HG03135 (cell line): Measurements from ENCODE around the gene MRPS15.

Source experiments
- ATAC-seq: cut with Tn5 transposase; IDR thresholded peaks from one replicate; pipeline ENCODE4 v1.9.1; 2021; ENCODE audit warnings: mild to moderate bottlenecking, moderate library complexity; ENCODE audit not compliant: unreplicated experiment

MRPS15 gene

DNA sequence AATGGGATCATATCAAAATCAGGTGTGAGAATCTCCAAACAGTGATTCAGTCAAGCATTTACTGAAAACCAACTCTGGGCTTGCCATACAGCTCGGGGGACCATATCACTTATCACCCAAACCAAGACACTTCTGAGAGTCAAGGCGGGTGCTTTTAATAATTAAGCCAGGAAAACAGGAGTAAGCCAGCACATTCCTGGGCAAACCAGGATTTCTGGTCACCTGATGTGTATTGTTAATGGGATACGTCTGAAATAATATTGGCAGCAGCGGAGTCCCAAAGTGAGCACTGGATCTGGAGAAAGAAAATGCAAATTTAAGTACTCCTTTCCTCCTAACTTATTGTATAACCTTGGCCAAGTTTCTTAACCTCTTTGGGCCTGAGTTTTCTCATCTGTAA lies 31.6 kb downstream of the MRPS15 start:
- no peak for ATAC-seq

DNA sequence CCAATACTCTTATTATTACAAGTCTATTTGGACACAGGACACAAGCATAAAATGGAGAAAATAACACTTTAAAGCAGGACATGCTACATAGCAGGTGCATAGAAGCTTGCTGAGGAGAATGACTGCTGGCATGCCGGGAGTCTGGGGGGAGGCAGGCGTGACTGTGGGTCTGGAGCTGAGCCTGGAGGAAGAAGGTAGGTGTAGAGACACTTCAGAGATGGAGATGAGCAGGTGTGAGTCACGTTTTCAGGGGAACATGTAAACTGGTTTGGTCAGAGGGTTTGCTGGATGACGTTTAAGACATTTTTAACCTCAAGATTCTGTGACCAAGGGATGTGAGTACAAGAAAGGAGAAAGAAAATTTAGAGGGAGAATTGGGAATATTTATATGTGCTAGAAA lies 38.4 kb downstream of the MRPS15 start:
- no peak for ATAC-seq

DNA sequence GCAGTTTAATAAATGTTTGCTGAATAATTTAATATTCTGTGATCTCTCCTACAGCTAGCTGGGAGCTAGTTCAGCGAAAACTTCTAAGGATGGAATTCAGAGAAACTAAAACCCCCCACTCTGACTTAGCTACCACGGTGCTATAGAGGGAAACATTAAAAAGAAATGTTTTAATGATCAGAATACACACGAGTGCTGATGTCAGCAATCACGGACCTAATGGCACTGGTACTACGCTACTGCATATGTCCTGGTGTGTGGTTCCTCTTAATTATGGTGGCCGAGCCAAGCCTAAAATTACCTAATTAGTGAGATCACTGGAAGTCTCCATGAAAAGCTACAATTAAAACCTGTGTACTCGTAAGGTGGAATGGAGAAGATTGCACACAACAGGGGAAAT lies 42.5 kb downstream of the MRPS15 start:
- no peak for ATAC-seq

DNA sequence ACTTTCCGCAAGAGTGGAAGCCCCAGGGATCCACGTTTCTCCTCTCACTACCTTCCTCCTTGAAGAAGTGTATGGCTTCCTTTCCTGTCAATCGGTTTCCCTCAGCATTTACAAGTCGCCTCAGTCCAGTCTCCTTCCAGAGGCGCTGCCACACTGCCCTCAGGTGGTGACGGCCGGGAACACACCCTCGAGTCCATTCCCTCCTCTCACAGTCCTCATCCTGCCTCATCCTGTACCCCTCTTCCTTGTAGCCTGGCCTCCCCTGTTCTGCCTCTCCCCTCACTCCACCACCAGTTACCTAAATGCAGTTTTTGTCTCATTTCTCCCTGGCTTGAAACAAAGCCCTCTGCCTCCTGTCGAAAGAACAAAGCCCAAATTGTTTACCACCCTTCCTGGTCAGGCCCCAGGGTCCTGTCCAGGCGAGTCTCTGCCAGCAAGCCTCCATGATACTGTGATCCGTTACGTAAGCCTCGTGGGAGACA lies 43.3 kb downstream of the MRPS15 start:
- ATAC-seq = no peak

DNA sequence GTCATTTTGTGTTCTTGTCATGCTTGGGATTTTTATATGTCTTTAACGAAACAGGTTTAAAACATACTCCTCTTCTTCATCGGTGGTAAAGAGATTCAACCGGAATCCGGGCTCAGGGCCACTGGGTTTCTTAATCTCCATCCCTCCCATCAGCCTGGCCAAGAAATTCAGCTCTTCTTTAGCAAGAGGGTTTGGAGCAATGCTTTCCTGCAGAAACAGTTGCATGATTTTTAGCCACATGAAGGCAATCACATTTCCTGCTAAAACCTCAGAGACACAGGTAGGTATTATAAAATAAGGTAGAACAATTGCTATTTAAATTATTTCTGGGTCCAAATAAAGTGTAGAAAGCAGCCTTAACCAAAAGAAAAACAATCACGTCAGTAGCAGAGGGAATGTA lies 43.8 kb downstream of the MRPS15 start:
- ATAC-seq = no peak

DNA sequence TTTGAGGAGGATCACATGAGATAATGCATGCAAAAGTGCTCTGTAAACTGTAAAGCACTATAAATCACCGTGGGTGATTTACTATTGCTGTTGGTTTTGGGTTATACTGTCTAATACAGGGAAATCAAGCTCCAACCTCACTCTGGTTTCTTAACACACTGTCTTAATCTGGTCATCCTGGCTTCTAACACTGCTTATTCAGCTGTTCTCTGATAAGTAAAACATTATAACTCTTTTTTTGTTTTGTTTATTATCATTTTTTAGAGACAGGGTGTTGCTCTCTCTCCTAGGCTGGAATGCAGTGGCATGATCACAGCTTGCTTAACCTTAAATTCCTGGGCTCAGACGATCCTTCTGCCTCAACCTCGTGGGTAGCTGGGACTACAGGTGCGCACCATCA lies 44.6 kb downstream of the MRPS15 start:
- no peak for ATAC-seq

DNA sequence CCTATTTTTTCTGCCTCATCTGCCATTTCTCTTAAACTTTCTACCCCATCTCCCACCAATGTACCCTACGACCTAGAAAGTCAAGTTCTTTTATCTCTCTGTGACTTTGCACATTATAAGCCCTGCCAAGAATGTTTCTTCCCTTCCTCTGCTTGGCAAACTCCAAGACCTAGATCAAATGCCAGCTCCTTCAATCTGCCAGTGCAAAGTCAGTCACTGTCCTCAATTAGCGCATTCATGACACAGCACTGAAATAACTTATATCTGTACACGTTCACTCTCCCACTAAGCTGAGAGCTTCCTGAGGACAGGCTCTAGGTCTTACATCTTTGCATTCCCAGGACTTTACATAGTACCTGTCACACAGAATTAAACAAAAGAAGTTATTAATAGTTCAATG lies 45.0 kb downstream of the MRPS15 start:
- no peak for ATAC-seq

DNA sequence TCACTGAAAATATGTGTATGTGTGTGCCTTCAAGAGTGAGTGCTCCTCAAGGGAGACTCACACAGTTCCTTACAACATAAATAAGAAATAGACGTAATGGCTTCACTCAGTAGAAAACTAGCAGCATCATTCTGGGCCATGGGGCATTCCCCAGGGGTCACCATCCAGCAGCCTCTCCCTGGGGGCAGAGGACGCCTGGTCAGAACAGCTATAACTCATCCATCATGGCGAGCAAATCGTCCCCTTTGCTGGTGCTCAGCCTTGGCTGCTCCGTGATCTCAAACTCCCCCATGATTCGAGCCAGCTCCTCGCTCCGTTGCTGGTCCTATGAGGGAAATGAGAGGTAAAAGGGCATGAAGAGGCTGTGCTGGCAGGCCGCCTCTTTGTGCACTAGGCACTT lies 46.3 kb downstream of the MRPS15 start:
- no peak for ATAC-seq

DNA sequence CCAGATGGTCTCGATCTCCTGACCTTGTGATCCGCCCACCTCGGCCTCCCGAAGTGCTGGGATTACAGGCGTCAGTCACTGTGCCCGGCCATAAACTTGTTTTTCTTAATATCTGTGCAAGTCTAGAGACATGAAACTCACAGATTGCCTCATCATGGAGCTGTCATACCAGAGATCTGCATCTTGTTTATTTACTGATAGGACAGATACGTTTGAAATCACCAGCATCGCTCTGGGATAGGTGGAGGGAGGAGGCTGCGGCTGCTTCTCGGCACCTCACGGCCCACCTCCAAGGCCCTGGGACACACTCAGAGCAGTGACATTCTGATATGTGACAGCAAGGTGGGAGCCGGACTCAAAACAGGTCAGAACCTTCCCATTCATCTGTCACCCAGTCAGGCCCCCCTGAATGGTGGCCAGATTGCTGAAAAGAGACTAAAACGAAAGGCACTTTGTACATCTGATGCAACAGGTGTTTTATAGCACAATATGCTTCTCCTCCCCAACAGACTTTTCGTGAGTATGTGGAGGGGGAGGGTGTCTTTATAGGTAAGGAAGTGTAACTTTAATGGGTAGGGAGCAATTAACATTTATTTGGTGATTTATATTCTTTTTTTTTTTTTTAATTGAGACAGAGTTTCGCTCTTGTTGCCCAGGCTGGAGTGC lies 48.4 kb downstream of the MRPS15 start:
- no peak for ATAC-seq

DNA sequence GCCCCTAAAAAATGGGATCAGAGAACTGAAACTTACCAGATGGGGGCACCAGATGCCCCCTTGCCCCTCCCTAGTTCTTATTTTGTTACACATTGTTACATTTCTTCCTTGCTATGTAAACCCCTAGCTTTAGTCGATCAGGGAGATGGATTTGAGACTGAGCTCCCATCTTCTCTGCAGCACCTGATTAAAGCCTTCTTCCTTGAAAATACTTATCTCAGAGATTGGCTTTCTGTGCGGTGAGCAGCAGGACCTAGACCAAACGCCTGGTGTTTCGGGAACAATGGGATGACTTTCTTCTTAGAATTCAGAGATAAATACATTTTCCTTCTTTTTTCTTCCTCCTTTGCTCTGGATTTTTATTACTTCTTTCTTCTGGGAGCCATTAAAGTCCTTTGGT lies 49.8 kb downstream of the MRPS15 start:
- no peak for ATAC-seq

DNA sequence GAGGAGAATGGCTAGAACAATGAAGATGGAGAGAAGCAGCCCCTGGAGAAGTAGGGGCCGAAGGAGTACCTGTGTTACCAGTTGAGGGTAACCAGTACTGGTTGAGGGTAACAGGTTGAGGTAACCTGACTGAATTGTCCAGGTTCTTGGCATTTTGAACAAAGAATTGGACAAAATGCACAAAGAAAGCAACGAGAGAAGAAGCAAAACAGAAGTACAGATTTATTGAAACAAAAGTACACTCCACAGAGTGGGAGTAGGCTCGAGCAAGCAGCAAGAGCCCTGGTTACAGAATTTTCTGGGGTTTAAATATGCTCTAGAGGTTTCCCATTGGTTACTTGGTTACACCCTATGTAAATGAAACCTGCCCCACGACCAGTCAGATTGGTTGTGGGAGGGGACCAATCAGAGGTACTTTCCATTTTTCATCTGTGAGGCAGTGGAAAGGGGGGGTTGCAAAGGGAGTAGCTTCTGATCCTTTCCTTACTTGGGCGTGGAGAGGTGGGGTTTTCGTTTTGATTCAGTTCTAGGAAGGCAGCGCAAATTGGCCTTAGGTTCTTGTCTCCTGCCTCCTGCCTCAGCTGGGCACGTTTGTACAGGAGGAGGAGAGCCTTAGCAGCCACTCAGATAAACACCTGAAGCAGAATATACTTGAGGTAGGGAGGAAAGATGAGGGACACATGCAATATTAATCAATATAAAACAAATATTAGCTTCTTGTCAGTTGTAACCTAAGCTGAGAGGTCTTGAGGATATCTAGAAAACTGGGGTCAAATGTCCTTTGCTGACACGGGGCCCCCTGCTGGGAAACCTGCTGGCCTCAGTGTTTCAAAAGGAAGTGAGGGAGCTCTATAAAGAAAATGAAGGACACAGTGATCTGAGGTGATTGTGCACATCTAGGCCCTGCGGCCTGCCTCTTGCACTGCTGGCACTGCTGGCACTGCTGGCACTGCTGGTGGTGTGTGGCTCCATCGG lies 52.2 kb downstream of the MRPS15 start:
- no peak for ATAC-seq

DNA sequence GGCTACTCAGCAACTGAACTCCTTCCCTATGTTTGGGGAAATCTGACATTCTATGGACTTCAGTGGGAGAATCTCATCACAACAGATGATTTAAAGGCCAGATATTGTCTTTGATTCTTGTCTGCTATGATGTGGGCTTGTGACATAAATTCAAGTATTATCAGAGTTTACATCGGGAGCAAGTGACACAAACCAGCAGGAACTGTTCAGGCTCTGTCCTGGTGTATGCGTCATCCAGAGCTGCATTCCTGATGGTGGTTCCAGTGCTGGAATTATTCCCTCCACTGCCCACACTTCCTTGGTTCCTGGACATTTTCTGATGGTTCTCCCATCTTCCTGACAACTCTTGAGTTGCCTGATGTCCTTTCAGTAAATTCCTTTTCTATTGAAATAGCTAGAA lies 55.7 kb downstream of the MRPS15 start:
- ATAC-seq = no peak

DNA sequence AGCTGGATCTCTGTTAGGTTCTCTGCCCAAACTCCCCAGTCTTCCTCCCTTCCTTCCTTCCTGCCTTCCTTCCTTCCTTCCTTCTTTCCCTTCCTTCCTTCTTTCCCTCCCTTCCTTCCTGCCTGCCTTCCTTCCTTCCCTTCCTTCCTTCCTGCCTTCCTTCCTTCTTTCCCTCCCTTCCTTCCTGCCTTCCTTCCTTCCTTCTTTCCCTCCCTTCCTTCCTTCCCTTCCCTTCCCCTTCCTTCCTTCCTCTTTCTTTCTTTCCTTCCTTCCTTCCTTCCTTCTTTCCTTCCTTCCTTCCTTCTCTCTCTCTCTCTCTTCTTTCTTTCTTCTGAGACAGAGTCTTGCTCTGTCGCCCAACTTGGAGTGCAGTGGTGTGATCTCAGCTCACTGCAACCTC lies 57.7 kb downstream of the MRPS15 start:
- ATAC-seq = no peak
